MG63 (cell line): ENCODE data around the gene EVI5L. TPM values are rescaled to one million over a fixed set of nuclear protein-coding genes. Genes with fewer than 3 reads are reported as not detected.

Experiments used
- DNase-seq: peaks from one replicate; pipeline ENCODE4 v3.0.0-alpha.2; 2020
- H3K27me3 ChIP-seq: fragments of 250-450 bp; sonication (Bioruptor Pico); 2 replicates; pipeline ENCODE4 v1.5.1; 2020; ENCODE audit warnings: mild to moderate bottlenecking, moderate library complexity
- H3K36me3 ChIP-seq: fragments of 250-450 bp; sonication (Bioruptor Pico); 2 replicates; pipeline ENCODE4 v1.5.1; 2020; ENCODE audit warnings: mild to moderate bottlenecking, moderate library complexity
- H3K4me3 ChIP-seq: fragments of 250-450 bp; sonication (Bioruptor Pico); 2 replicates; pipeline ENCODE4 v1.5.1; 2020; ENCODE audit warnings: mild to moderate bottlenecking, moderate library complexity
- H3K9me3 ChIP-seq: fragments of 250-450 bp; sonication (Bioruptor Pico); 2 replicates; pipeline ENCODE4 v1.5.1; 2020; ENCODE audit warnings: mild to moderate bottlenecking, moderate library complexity
- total RNA-seq: library from RNA; depleted of rRNA; stranded (reverse); fragments of >200 nt; shearing (Covaris generic); gene quantifications from 2 replicates; pipeline ENCODE4 v1.2.3, GENCODE V29; 2014; ENCODE audit warnings: low replicate concordance; rRNA removed

The EVI5L gene
- total RNA-seq, 1 experiment from 2014 or later: 21.4 TPM

DNA sequence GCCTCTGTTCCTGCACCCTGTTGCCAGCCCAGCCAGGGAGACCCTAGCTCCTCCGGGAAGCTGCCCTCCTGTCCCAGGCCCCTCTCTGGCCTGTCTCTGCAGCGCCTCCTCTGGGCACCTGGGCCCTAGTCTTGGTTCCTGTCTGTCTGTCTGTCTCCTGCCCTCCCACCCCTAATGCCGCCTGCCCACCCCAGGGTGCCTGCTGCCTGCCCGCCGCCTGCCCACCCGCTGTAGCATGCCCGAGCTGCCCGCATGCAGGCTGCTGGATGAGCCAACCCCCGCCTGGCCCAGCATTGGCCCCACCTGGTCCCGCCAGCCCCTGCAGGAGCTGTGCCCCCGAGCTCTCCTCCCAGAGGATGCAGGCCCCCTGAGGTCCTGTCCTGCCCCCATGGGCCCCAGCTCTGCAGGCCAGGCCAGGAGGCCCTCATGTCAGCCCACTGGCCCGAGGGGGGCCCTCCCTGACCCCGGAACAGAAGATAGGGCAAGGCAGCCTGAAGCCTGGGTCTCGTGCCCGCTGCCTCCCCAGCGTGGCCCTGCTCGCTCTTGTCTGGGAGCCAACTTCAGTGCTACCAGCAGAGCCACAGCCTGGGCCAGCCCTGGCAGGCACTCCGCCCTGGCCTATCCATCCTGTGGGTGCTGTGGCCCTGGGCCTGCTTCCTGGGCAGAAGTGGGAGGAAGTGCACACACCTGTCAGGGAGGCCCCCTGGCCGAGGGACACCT, 78.9 kb downstream of the EVI5L start:
- Histone ChIP-seq H3K9me3 (no peaks in the 10 kb centered on the region), H3K36me3 (peaks cover 77% of the 10 kb centered on the region), H3K27me3 (no peaks in the 10 kb centered on the region), H3K4me3 (no peak overlapping the region)
- no peak for DNase-seq

DNA sequence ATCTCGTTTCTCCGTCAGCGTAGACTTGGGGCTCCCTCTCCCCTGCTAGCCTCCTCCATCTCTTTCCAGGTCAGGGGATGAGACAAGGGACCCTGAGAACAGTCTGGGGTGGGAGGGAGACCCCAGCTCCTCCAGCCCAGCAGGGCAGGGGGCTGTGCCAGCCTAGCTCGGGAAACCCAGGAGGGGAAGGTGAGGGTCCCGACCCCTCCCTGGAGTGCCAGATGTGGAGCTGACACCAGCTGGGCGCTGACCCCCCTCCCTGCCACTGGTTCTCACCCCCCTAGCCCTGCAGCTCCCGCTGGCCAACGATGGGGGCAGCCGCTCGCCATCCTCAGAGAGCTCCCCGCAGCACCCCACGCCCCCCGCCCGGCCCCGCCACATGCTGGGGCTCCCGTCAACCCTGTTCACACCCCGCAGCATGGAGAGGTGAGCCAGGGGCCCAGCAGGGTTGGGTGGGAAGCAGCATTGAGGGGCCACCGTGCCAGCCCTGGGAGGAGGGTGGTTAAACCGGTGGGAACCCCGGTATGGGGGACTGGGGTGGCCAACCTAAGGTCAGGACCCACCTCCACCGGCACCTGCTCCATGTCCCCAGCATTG, 79.6 kb downstream of the EVI5L start:
- H3K27me3 ChIP-seq: peaks cover 1% of the 10 kb centered on the region; the same call in 1 of the 2 replicates
- DNase-seq: no peak
- H3K9me3 ChIP-seq: no peaks in the 10 kb centered on the region

DNA sequence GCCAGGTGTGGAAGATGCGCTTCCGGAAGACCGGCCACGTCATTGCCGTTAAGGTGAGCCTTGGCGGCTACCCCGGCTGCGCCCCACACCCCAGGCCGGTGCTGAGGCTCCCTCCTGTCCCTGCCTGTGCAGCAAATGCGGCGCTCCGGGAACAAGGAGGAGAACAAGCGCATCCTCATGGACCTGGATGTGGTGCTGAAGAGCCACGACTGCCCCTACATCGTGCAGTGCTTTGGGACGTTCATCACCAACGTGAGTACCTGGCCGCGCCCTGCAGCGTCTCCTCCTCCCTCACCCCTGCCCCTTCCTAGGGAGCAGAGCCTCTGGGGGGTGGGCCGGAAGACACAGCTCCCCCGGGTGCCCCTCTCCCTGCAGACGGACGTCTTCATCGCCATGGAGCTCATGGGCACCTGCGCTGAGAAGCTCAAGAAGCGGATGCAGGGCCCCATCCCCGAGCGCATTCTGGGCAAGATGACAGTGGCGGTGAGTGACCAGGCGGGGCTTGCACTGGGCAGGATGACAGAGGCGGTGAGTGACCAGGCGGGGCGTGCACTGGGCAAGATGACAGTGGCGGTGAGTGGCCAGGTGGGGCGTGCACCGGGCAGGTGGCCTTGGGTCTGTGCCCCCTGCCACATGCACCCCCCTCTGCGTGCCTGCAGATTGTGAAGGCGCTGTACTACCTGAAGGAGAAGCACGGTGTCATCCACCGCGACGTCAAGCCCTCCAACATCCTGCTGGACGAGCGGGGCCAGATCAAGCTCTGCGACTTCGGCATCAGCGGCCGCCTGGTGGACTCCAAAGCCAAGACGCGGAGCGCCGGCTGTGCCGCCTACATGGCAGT, 80.5 kb downstream of the EVI5L start:
- H3K4me3 ChIP-seq: no peak overlapping the region
- peaks cover 11% of the 10 kb centered on the region for H3K27me3 ChIP-seq
- DNase-seq: no peak
- H3K36me3 ChIP-seq: peaks cover 62% of the 10 kb centered on the region
- H3K9me3 ChIP-seq: no peaks in the 10 kb centered on the region

More for the DNA sequence above, 79.6 kb downstream of the EVI5L start:
- H3K36me3 ChIP-seq: peaks cover 72% of the 10 kb centered on the region
- no peak overlapping the region for H3K4me3 ChIP-seq

DNA sequence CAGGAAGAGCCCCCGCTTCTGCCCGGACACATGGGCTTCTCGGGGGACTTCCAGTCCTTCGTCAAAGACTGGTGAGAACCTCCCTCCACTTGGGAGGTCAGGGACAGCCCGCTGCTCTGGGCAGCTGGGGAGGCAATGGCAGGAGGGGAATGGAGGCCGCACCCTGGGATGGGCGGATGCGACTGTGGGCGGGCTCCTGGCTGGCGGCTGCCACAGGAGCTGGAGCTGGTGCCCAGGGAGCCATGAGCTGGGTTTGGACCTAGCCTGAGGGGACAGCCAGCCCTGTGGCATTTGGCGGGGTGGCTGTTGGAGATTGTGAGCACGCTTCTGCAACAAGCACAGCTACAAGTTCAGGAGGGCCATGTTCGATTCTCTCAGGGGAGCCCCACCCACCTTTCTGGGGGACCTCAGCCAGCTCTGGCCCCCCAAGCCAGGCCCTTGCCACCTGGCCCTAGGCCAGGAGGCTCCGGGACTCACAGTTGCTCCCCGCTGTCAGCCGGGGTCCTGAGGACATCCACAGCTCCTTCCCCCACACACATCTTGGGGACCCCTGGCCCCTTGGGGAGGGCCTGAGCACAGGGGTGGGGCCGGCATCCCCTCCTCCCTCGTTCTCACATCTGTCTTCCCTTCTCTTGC, 81.6 kb downstream of the EVI5L start:
- no peak for DNase-seq
- H3K36me3 ChIP-seq: peaks cover 51% of the 10 kb centered on the region
- H3K9me3 ChIP-seq: no peaks in the 10 kb centered on the region
- H3K27me3 ChIP-seq: peaks cover 22% of the 10 kb centered on the region
- H3K4me3 ChIP-seq: no peak overlapping the region

DNA sequence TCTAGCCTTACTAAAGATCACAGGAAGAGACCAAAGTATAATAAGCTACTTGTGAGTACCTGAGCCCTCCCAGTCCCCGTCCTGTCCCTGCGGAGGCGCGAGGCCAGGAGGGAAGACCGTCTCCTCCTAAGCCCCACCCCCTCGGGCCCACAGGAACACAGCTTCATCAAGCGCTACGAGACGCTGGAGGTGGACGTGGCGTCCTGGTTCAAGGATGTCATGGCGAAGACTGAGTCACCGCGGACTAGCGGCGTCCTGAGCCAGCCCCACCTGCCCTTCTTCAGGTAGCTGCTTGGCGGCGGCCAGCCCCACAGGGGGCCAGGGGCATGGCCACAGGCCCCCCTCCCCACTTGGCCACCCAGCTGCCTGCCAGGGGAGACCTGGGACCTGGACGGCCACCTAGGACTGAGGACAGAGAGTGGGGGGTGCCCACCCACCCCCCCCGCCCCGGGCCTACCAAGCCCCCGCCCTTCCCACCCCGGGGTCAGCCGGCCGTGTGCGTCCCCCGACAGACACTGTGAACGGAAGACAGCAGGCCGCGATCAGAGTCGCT, 82.2 kb downstream of the EVI5L start:
- Histone ChIP-seq H3K36me3 (peaks cover 47% of the 10 kb centered on the region), H3K4me3 (no peak overlapping the region), H3K27me3 (peaks cover 26% of the 10 kb centered on the region), H3K9me3 (no peaks in the 10 kb centered on the region)
- no peak for DNase-seq

DNA sequence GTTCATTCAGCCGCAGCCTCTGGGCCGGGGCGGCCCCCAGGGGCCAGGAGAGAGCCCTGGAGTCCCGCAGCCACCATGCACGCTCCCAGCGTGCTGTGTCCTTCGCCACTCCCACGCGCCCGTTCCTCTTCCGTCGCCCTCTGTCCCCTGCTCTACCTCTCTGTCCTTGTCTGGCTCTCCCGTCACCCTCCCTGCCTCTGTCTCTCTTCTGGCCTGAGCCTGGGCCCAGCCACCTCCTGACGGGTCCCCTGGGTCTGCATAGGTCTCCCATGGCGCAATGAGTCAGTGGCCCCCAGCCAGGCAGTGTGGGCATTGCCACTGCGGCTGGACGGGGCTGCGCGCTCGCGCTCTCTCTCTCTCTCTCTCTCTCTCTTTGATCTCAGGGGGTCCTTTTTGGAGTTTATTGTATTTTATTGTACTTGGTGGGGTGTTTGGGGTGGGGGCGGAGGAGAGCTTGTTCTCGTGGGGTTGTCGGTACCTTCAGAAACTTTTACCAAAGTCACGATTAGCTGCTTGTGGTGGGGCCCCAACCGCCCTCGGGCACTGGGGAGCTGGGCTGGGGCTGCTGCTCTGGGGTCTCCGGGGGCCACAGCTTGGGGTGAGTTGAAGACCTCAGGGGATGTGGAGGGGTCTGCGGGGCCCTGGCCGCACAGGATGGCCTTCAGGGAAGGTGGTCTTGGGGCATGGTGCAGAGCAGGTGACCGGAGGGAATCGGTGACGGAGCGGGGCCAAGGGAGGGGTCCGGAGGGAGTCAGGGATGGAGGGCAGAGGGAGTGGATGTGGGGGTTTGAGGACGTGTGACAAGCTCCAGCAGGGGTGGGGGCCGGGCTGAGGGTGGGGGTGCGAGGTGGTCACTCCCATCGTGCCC, 82.9 kb downstream of the EVI5L start:
- Histone ChIP-seq H3K36me3 (peaks cover 41% of the 10 kb centered on the region), H3K4me3 (no peak overlapping the region), H3K9me3 (no peaks in the 10 kb centered on the region), H3K27me3 (peaks cover 29% of the 10 kb centered on the region)
- DNase-seq: no peak

DNA sequence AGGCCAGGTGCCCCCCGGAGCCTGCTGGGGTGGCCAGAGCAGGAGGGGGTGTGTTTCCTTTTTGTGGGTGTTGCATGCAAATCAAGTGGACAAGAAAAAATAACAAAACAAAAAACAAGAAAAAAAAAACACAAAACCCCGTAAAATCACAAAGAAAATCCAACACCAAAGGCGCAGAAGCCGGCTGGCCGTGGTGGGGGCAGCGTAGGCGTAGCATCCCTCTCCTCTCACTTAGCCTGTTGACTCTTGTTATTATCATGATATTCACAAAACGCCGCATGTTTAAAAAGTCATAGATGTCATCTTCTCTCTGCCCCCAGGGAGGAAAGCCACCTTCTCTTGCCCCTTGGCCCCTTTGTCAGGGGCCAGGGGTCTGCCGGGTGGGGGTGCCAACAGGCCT, 83.6 kb downstream of the EVI5L start:
- Histone ChIP-seq H3K36me3 (peaks cover 36% of the 10 kb centered on the region), H3K27me3 (peaks cover 32% of the 10 kb centered on the region), H3K9me3 (no peaks in the 10 kb centered on the region), H3K4me3 (no peak overlapping the region)
- DNase-seq: no peak

DNA sequence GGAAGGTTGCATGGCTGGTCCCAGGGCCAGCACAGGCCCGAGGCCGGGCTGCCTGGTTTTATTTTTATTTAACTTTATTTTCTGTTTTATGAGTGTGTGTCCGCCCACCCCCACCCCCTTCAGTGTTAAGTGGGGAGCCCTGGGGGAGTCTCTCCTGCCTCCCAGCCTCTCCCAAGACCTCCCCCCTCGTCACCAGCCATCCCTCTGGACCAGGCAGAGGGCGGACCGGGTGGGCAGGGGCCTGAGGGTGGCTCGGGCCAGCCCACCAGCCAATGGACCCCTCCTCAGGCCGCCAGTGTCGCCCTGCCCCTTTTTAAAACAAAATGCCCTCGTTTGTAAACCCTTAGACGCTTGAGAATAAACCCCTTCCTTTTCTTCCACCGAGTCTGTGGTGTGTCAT, 84.1 kb downstream of the EVI5L start:
- no peak overlapping the region for H3K4me3 ChIP-seq
- peaks cover 32% of the 10 kb centered on the region for H3K27me3 ChIP-seq
- H3K36me3 ChIP-seq: peaks cover 33% of the 10 kb centered on the region
- DNase-seq: no peak
- H3K9me3 ChIP-seq: no peaks in the 10 kb centered on the region

Other genes starting within 250 kb of the EVI5L start
- gene CAMSAP3, start 234.4 kb upstream of the EVI5L start, total RNA-seq: 0.56 and 0.89 TPM in 2 replicates
- gene XAB2, start 200.7 kb upstream of the EVI5L start, total RNA-seq: 71.0 and 115 TPM in 2 replicates
- 0.39 and 69.0 TPM in 2 replicates for gene PET100, start 200.4 kb upstream of the EVI5L start, total RNA-seq
- gene PCP2, start 196.5 kb upstream of the EVI5L start, total RNA-seq: not detected in 2 replicates
- 3.5 TPM in 1 of 2 replicates, not detected in the other for gene STXBP2, start 193.1 kb upstream of the EVI5L start, total RNA-seq
- gene RETN, start 161.2 kb upstream of the EVI5L start, total RNA-seq: not detected in 2 replicates
- not detected in 2 replicates for gene MCEMP1, start 153.1 kb upstream of the EVI5L start, total RNA-seq
- 159 and 202 TPM in 2 replicates for gene TRAPPC5, start 149.4 kb upstream of the EVI5L start, total RNA-seq
- not detected in 2 replicates for gene FCER2, start 128.1 kb upstream of the EVI5L start, total RNA-seq
- not detected in 2 replicates for gene CLEC4G, start 98.1 kb upstream of the EVI5L start, total RNA-seq
- gene CD209, start 82.7 kb upstream of the EVI5L start, total RNA-seq: not detected in 2 replicates
- not detected in 2 replicates for gene CLEC4M, start 67.0 kb upstream of the EVI5L start, total RNA-seq
- not detected in 2 replicates for gene PRR36, start 44.2 kb downstream of the EVI5L start, total RNA-seq
- 11.9 and 20.1 TPM in 2 replicates for gene LRRC8E, start 58.3 kb downstream of the EVI5L start, total RNA-seq
- gene MAP2K7, start 73.7 kb downstream of the EVI5L start, total RNA-seq: 21.2 and 38.6 TPM in 2 replicates
- 0.46 TPM in 1 of 2 replicates, not detected in the other for gene TGFBR3L, start 84.6 kb downstream of the EVI5L start, total RNA-seq
- 39.9 and 45.1 TPM in 2 replicates for gene SNAPC2, start 90.1 kb downstream of the EVI5L start, total RNA-seq
- 8.5 and 16.2 TPM in 2 replicates for gene CTXN1, start 95.9 kb downstream of the EVI5L start, total RNA-seq
- gene TIMM44, start 113.4 kb downstream of the EVI5L start, total RNA-seq: 132 and 210 TPM in 2 replicates
- 90.8 and 118 TPM in 2 replicates for gene ELAVL1, start 175.4 kb downstream of the EVI5L start, total RNA-seq
- gene CCL25, start 222.5 kb downstream of the EVI5L start, total RNA-seq: not detected in 2 replicates